ENCODE data around the gene MED12L. TPM values are rescaled to one million over a fixed set of nuclear protein-coding genes. Genes with fewer than 3 reads are reported as not detected.

MED12L gene
- total and polyA plus RNA-seq, 9 of the 15 experiments (the other 6 are each of a cell fraction or from before 2014, with no cell fraction given) = not detected

GRCh38 chr3:151192545-151192944 lies 107.1 kb downstream of the MED12L start:
- CTCF ChIA-PET (ENCODE audit: low intra/inter-chr PET ratio) = interaction anchor here (1.0 kb wide), 1 partner anchor 24 kb away, joined by 3 read pairs; no protein-coding TSS in a partner anchor
- DNase-seq (ENCODE audit: extremely low read depth in 1 of 4, low spot score in 3 of 4) (no peak), ATAC-seq (no peak), FAIRE-seq (no peak)
- intact Hi-C loops (cut with micrococcal nuclease) (no loop called here), in situ Hi-C loops (cut with MboI) (no loop called here)
- Histone ChIP-seq H3K4me1 (replicated peaks in 1 of 2; ENCODE audit: control insufficient read depth in 2 of 2, insufficient read depth in 2 of 2, low read length in 2 of 2) (no peaks in the 10 kb centered on the region), H3K27me3 (ENCODE audit: control insufficient read depth in 2 of 2, insufficient read depth in 2 of 2, low read length in 2 of 2) (peaks cover 6 to 13% of the 10 kb centered on the region in 2 experiments; a peak in 3 of 5 replicates), H3K79me2 (ENCODE audit: control insufficient read depth, insufficient read depth, low read length) (no peaks in the 10 kb centered on the region), H4K20me1 (replicated peaks; ENCODE audit: control insufficient read depth, insufficient read depth, low read length) (no peaks in the 10 kb centered on the region), H3K4me2 (ENCODE audit: insufficient read depth, low read length) (0 out of 2 replicates have a peak overlapping the region, but pooled peaks have one; percentile 2), H3K27ac (ENCODE audit: extremely low read depth, low read depth, low read length) (no peak overlapping the region), H3K9me3 (replicated peaks; ENCODE audit: control insufficient read depth, insufficient read depth, low read depth, low read length) (no peaks in the 10 kb centered on the region), H2AFZ (ENCODE audit: low read depth, low read length) (no peak overlapping the region), H3K36me3 (ENCODE audit: control insufficient read depth, insufficient read depth, low read length) (no peaks in the 10 kb centered on the region), H3K9ac (ENCODE audit: insufficient read depth in 1 of 2, low read depth in 2 of 2, low read length in 2 of 2) (no peak overlapping the region), H3K4me3 (no peak overlapping the region), H3K9me1 (ENCODE audit: control insufficient read depth, insufficient read depth, low read length) (no peaks in the 10 kb centered on the region)
- POLR2A ChIA-PET = interaction anchor here (0.6 kb wide), 1 partner anchor 8 kb away, joined by 3 read pairs; no protein-coding TSS in a partner anchor
- peak; percentile 61; the same call in 1 of the 2 replicates for TF ChIP-seq MAFG (tag; conservative IDR thresholded peaks at IDR 0.05)
- no peak for TF ChIP-seq ZNF277 (CRISPR knock-in tag; IDR thresholded peaks at IDR 0.05; ENCODE audit: borderline replicate concordance)
- no peak for TF ChIP-seq ZNF609 (CRISPR knock-in tag; IDR thresholded peaks at IDR 0.05; ENCODE audit: borderline replicate concordance)
- no peak for TF ChIP-seq HNRNPLL (IDR thresholded peaks at IDR 0.05; ENCODE audit: low read depth, low read length, poor library complexity, severe bottlenecking)
- no peak for TF ChIP-seq HDGF (IDR thresholded peaks at IDR 0.05)
- TF ChIP-seq ZNF316 (IDR thresholded peaks at IDR 0.05) = peak; percentile 31; the same call in 1 of the 2 replicates
- TF ChIP-seq C11orf30 (IDR thresholded peaks at IDR 0.05; ENCODE audit: low read depth) = 0 out of 2 replicates have a peak, but pooled peaks have one; percentile 12
- TF ChIP-seq MED1 (CRISPR knock-in tag; IDR thresholded peaks at IDR 0.05; ENCODE audit: borderline replicate concordance) = no peak
- TF ChIP-seq MCM5 (IDR thresholded peaks at IDR 0.05; ENCODE audit: low read depth) = no peak
- TF ChIP-seq NFE2 (IDR thresholded peaks at IDR 0.05; ENCODE audit: low read depth) = 0 out of 2 replicates have a peak, but pooled peaks have one; percentile 14
- peak; percentile 36; the same call in 1 of the 2 replicates for TF ChIP-seq NFE2L1 (tag; IDR thresholded peaks at IDR 0.05; ENCODE audit: borderline replicate concordance, low read depth)
- no peak for TF ChIP-seq RBM39 (optimal IDR thresholded peaks at IDR 0.05; ENCODE audit: low read depth, low read length)
- TF ChIP-seq ETV5 (CRISPR knock-in tag; IDR thresholded peaks at IDR 0.05; ENCODE audit: low read depth) = no peak
- WGBS (ENCODE audit: insufficient coverage, low coverage, missing lambda C conversion rate) = 1% methylated on average over 6 of the region's 6 CpGs
- BruUV-seq (replicated peaks) = no TSS peak

All from K562 (cell line).